CD4-positive, alpha-beta T cell (primary cell): ENCODE data around the gene MTOR. TPM values are rescaled to one million over a fixed set of nuclear protein-coding genes. Genes with fewer than 3 reads are reported as not detected.
A peak's percentile ranks its signal among the peaks of the same experiment; 100 is the strongest.

Source experiments
- ATAC-seq: fragments of 200-7000 bp; cut with Tn5 transposase; one replicate; pipeline ENCODE4 v1.10.0; 2022; ENCODE audit warnings: mild to moderate bottlenecking; ENCODE audit not compliant: poor library complexity
- CTCF ChIA-PET: fragments of 350-600 bp; sonication (Branson Sonifier 250); formaldehyde crosslinking; loops from one replicate; lab custom pipeline; 2021; ENCODE audit warnings: antibody characterized with exemption, inconsistent platforms; lab: Charles Lee
- POLR2A ChIA-PET: fragments of 350-600 bp; sonication (Branson Sonifier 250); formaldehyde crosslinking; loops from one replicate; lab custom pipeline; 2021; ENCODE audit warnings: antibody characterized with exemption, inconsistent platforms; lab: Charles Lee
- DNase-seq, 14 experiments: peaks; one replicate each; pipeline ENCODE4 v3.0.0-alpha.2; 2013 to 2020; ENCODE audit warnings: mixed read lengths in 2 of 14
- H3K27ac ChIP-seq, 2 donors: one replicate each; pipeline versions ENCODE4 v1.5.1 to v1.7.0; 2013; ENCODE audit warnings: low read length in 2 of 2, low read depth in 1 of 2, mild to moderate bottlenecking in 1 of 2
- H3K27me3 ChIP-seq, 2 experiments: 1 replicate in 1 of 2; 2 replicates in 1 of 2; pipeline versions ENCODE4 v1.6.1 to v1.7.0; 2013; ENCODE audit warnings: low read length in 2 of 2, control low read depth in 1 of 2, mild to moderate bottlenecking in 1 of 2, moderate library complexity in 1 of 2; ENCODE audit not compliant: insufficient read depth in 2 of 2, control insufficient read depth in 1 of 2
- H3K36me3 ChIP-seq: one replicate; pipeline ENCODE4 v1.6.1; 2013; ENCODE audit warnings: low read length, control low read depth; ENCODE audit not compliant: insufficient read depth
- H3K4me1 ChIP-seq: one replicate; pipeline ENCODE4 v1.6.1; 2013; ENCODE audit warnings: low read length, control low read depth; ENCODE audit not compliant: insufficient read depth
- H3K4me3 ChIP-seq: one replicate; pipeline ENCODE4 v1.5.1; 2013; ENCODE audit warnings: mild to moderate bottlenecking, low read length, moderate library complexity
- H3K9me3 ChIP-seq, 2 experiments: 1 replicate in 1 of 2; 2 replicates in 1 of 2; pipeline versions ENCODE4 v1.6.1 to v1.7.0; 2013; ENCODE audit warnings: low read length in 2 of 2, mild to moderate bottlenecking in 2 of 2, control low read depth in 1 of 2, moderate library complexity in 1 of 2; ENCODE audit not compliant: control insufficient read depth in 1 of 2, insufficient read depth in 1 of 2
- H3K27ac Mint-ChIP-seq: one replicate; pipeline ENCODE4 v1.8.0; 2020; ENCODE audit warnings: mixed read lengths
- H3K27me3 Mint-ChIP-seq: one replicate; pipeline ENCODE4 v1.8.0; 2021; ENCODE audit warnings: mixed read lengths
- H3K36me3 Mint-ChIP-seq: one replicate; pipeline ENCODE4 v1.8.0; 2021; ENCODE audit warnings: low read depth, mixed read lengths
- H3K4me1 Mint-ChIP-seq: one replicate; pipeline ENCODE4 v1.8.0; 2021; ENCODE audit warnings: low read depth, mixed read lengths
- H3K4me3 Mint-ChIP-seq: one replicate; pipeline ENCODE4 v1.8.0; 2020; ENCODE audit warnings: mild to moderate bottlenecking, mixed read lengths
- H3K9me3 Mint-ChIP-seq: one replicate; pipeline ENCODE4 v1.8.0; 2020; ENCODE audit warnings: mixed read lengths
- CTCF ChIP-seq: fragments of 200-600 bp; IDR thresholded peaks from one replicate; pipeline ENCODE4 v1.8.0; 2022; ENCODE audit warnings: antibody characterized with exemption, mild to moderate bottlenecking
- intact Hi-C, 2 experiments: fragments of 100-400 bp; cut with DNase I in 1 of 2; cut with micrococcal nuclease in 1 of 2; formaldehyde crosslinking; loops; one replicate each; pipeline versions ENCODE4 v1.15.1 to v1.9.0; 2023 to 2025; cut with DNase I, micrococcal nuclease
- total RNA-seq, 174 experiments: library from RNA in 2 of 174; stranded (reverse) in 2 of 174; gene quantifications; one replicate each; pipeline ENCODE4 v1.2.3 and lab custom pipeline; 2021 to 2026

MTOR gene
- total RNA-seq, 2 experiments from 2014 or later, result 27.3 to 28.9 TPM

GRCh38 chr1:11281518-11282331 is 19.4 kb upstream of the MTOR start:
- intact Hi-C loops, result loop anchor here in 1 of 2 experiments (1.0 kb wide), 1 partner anchor 8 kb away; the partner anchor contains the start of gene UBIAD1
- TF ChIP-seq CTCF, result no peak

GRCh38 chr1:11280719-11281376 is 18.5 kb upstream of the MTOR start:
- Histone ChIP-seq H3K27me3 (no peaks in the 10 kb centered on the region), H3K4me1 (peaks cover 72% of the 10 kb centered on the region), H3K27ac (peak overlapping the region; percentile 60 to 78), H3K9me3 (no peaks in the 10 kb centered on the region), H3K36me3 (peaks cover 28% of the 10 kb centered on the region), H3K4me3 (no peak overlapping the region)
- DNase-seq (peak in 6 of 14 experiments; percentile 11 to 68 (median 48)), ATAC-seq (peak; percentile 74)
- POLR2A ChIA-PET, result interaction anchor here (0.5 to 4.5 kb wide), 9 partner anchors 8 to 1626 kb away, joined by 3 to 45 read pairs (median 6); partner anchors contain the start of genes MTOR and UBIAD1
- Mint-ChIP-seq H3K27ac (peak overlapping the region; percentile 96), H3K4me1 (peaks cover 89% of the 10 kb centered on the region), H3K36me3 (peaks cover 79% of the 10 kb centered on the region), H3K9me3 (no peaks in the 10 kb centered on the region), H3K27me3 (no peaks in the 10 kb centered on the region), H3K4me3 (peak overlapping the region; percentile 69)
- intact Hi-C loops, result loop anchor here in 1 of 2 experiments (1.0 kb wide), 1 partner anchor 8 kb away; the partner anchor contains the start of gene UBIAD1
- CTCF ChIA-PET, result interaction anchor here (1.0 to 1.1 kb wide), 2 partner anchors 365 to 438 kb away, joined by 3 read pairs; no protein-coding TSS in a partner anchor
- TF ChIP-seq CTCF, result no peak

More at GRCh38 chr1:11281518-11282331, 19.4 kb upstream of the MTOR start:
- H3K36me3 ChIP-seq, result peaks cover 35% of the 10 kb centered on the region
- peak overlapping the region; percentile 60 to 78 for H3K27ac ChIP-seq
- H3K27ac Mint-ChIP-seq, result peak overlapping the region; percentile 96
- ChIA-PET POLR2A (interaction anchor here (1.2 to 4.5 kb wide), 7 partner anchors 9 to 626 kb away, joined by 5 to 45 read pairs (median 6); partner anchors contain the start of genes MTOR and UBIAD1), CTCF (interaction anchor here (0.8 to 1.1 kb wide), 4 partner anchors 14 to 438 kb away, joined by 3 read pairs; no protein-coding TSS in a partner anchor)
- H3K9me3 ChIP-seq, result no peaks in the 10 kb centered on the region
- H3K27me3 Mint-ChIP-seq, result no peaks in the 10 kb centered on the region
- peaks cover 70% of the 10 kb centered on the region for H3K4me1 ChIP-seq
- H3K4me1 Mint-ChIP-seq, result peaks cover 89% of the 10 kb centered on the region
- H3K36me3 Mint-ChIP-seq, result peaks cover 81% of the 10 kb centered on the region
- no peaks in the 10 kb centered on the region for H3K27me3 ChIP-seq
- DNase-seq (no peak), ATAC-seq (no peak)
- no peak overlapping the region for H3K4me3 ChIP-seq
- H3K4me3 Mint-ChIP-seq, result peak overlapping the region; percentile 69
- H3K9me3 Mint-ChIP-seq, result no peaks in the 10 kb centered on the region

- intact Hi-C loops, result no loop called here
- peak overlapping the region in 1 of 2 donors; percentile 78 for H3K27ac ChIP-seq
- ChIA-PET POLR2A (interaction anchor here (2.9 to 4.5 kb wide), 3 partner anchors 11 to 18 kb away, joined by 19 to 45 read pairs (median 29); partner anchors contain the start of gene MTOR), CTCF (no interaction called here)
- peaks cover 80% of the 10 kb centered on the region for H3K36me3 Mint-ChIP-seq
- no peaks in the 10 kb centered on the region for H3K9me3 Mint-ChIP-seq
- H3K4me3 ChIP-seq, result no peak overlapping the region
- no peaks in the 10 kb centered on the region for H3K27me3 Mint-ChIP-seq
- ATAC-seq (no peak), DNase-seq (no peak)
- H3K4me3 Mint-ChIP-seq, result peak overlapping the region; percentile 69
- no peaks in the 10 kb centered on the region for H3K27me3 ChIP-seq
- no peak for TF ChIP-seq CTCF
- H3K4me1 ChIP-seq, result peaks cover 72% of the 10 kb centered on the region
- H3K36me3 ChIP-seq, result peaks cover 26% of the 10 kb centered on the region
- peaks cover 87% of the 10 kb centered on the region for H3K4me1 Mint-ChIP-seq
- peak overlapping the region; percentile 96 for H3K27ac Mint-ChIP-seq
- no peaks in the 10 kb centered on the region for H3K9me3 ChIP-seq
Measured at GRCh38 chr1:11279630-11280029, 17.3 kb upstream of the MTOR start.
